Measurements from ENCODE around the gene LBHD2. TPM values are rescaled to one million over a fixed set of nuclear protein-coding genes. Genes with fewer than 3 reads are reported as not detected.

Gene LBHD2
- total and polyA plus RNA-seq, 2 of the 13 experiments (the other 11 are each of a cell fraction or from before 2014, with no cell fraction given) = 0.67 to 1.00 TPM

- intact Hi-C loops (cut with micrococcal nuclease; ENCODE audit: unreplicated experiment) = no loop called here
- Histone ChIP-seq H4K20me1 (ENCODE audit: insufficient read depth, low read length) (peaks cover 4% of the 10 kb centered on the region; the same call in 1 of the 2 replicates), H3K27ac (ENCODE audit: extremely low read length, insufficient read depth, low read length) (no peak overlapping the region), H3K9me3 (ENCODE audit: low read length) (no peaks in the 10 kb centered on the region), H3K36me3 (replicated peaks in 1 of 2; ENCODE audit: control insufficient read depth in 1 of 2, insufficient read depth in 2 of 2, low read length in 2 of 2) (no peaks in the 10 kb centered on the region), H3K27me3 (ENCODE audit: control insufficient read depth in 1 of 2, insufficient read depth in 2 of 2, low read length in 2 of 2) (no peaks in the 10 kb centered on the region; a peak in 1 of 5 replicates), H3K4me2 (ENCODE audit: low read depth, low read length) (peak overlapping the region; percentile 96; the same call in 1 of the 2 replicates), H3K9ac (ENCODE audit: insufficient read depth, low read depth, low read length) (no peak overlapping the region), H2AFZ (ENCODE audit: low read length) (no peak overlapping the region), H3K79me2 (ENCODE audit: insufficient read depth, low read length) (peaks cover 26% of the 10 kb centered on the region), H3K4me1 (ENCODE audit: insufficient read depth, low read length) (peaks cover 85% of the 10 kb centered on the region), H3K4me3 (replicated peaks in 1 of 3; ENCODE audit: insufficient read depth in 1 of 3, low read depth in 2 of 3, low read length in 3 of 3) (peak overlapping the region in 2 of 3 experiments; percentile 86 to 94; a peak in 1 of 6 replicates)
- ChIA-PET POLR2A (interaction anchor here (0.6 to 1.6 kb wide), 3 partner anchors 9 to 44 kb away, joined by 3 to 5 read pairs (median 4); no protein-coding TSS in a partner anchor), CTCF (ENCODE audit: low intra/inter-chr PET ratio, low total read pairs) (no interaction called here)
- ATAC-seq (no peak), DNase-seq (ENCODE audit: low spot score) (no peak), FAIRE-seq (no peak)
- TF ChIP-seq MAFK (conservative IDR thresholded peaks at IDR 0.05 in 1 of 2, IDR thresholded peaks at IDR 0.05 in 1 of 2; ENCODE audit: low read length in 2 of 2) (peak; percentile 34 to 57; a peak in 3 of 4 replicates), ZNF232 (CRISPR knock-in tag; IDR thresholded peaks at IDR 0.05; ENCODE audit: borderline replicate concordance) (no peak), RAD51 (IDR thresholded peaks at IDR 0.05; ENCODE audit: borderline replicate concordance) (no peak), ZNF276 (CRISPR knock-in tag; IDR thresholded peaks at IDR 0.05; ENCODE audit: low read depth) (no peak)
- in situ Hi-C loops (cut with HindIII; ENCODE audit: extremely low pct_ligation_motif_present, low pct_unique_long_range_greater_than_20kb) = no loop called here
- BruUV-seq (replicated peaks) = no TSS peak
- 86% methylated on average over 4 of the region's 4 CpGs for WGBS (ENCODE audit: low lambda C conversion rate)
Observed at GRCh38 chr14:103096387-103096786, 12.4 kb downstream of the LBHD2 start.
